Fibroblast of villous mesenchyme (primary cell): ENCODE results near the gene ANKRD13A. TPM values are rescaled to one million over a fixed set of nuclear protein-coding genes. Genes with fewer than 3 reads are reported as not detected.
"Not testable (repeated sequence)": the region's sequence is repeated elsewhere in the genome, so short reads cannot be mapped to it uniquely, and the experiment has no call there.

Experiments used
- DNase-seq: peaks from one replicate; pipeline ENCODE4 v3.0.0-alpha.2; 2010; ENCODE audit warnings: low read depth
- H3K4me3 ChIP-seq: 2 replicates; pipeline ENCODE4 v1.5.1; 2011; ENCODE audit warnings: low read depth, mild to moderate bottlenecking, low read length
- CTCF ChIP-seq: IDR thresholded peaks from 2 replicates; pipeline ENCODE4 v1.5.1; 2012; ENCODE audit warnings: low read depth, mild to moderate bottlenecking, low read length; ENCODE audit not compliant: insufficient read depth
- total RNA-seq: library from RNA; depleted of rRNA; stranded (reverse); fragments of >200 nt; gene quantifications from 2 replicates; pipeline ENCODE4 v1.2.3, GENCODE V29; 2012

Gene ANKRD13A
- total RNA-seq, 1 donor: 195 TPM

GRCh38 chr12:110058875-110059615, 59.8 kb downstream of the ANKRD13A start:
- no peak for DNase-seq
- no peak for TF ChIP-seq CTCF
- H3K4me3 ChIP-seq: no peak overlapping the region

DNA sequence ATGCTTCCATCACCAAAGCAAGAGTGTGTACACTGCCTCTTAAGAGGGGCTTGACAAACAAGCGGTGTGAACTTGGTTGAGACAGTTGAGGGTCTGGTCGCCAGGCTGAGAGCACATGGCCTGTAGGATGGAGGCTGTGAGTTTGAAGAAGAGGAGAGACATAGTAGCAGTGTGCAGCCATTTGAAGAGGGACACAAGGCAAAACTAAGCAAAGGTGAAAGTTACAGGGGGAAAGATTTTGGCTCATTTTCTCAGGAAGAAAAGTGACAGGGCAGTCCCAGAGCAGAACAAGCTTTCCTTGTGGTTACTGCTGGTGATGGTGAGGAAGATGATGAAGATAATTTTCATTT, 60.4 kb downstream of the ANKRD13A start:
- DNase-seq: no peak
- no peak for TF ChIP-seq CTCF
- H3K4me3 ChIP-seq: no peak overlapping the region

- no peak overlapping the region for H3K4me3 ChIP-seq
- no peak for TF ChIP-seq CTCF
- no peak for DNase-seq
Measured at GRCh38 chr12:110062241-110062640, 63.0 kb downstream of the ANKRD13A start.

DNA sequence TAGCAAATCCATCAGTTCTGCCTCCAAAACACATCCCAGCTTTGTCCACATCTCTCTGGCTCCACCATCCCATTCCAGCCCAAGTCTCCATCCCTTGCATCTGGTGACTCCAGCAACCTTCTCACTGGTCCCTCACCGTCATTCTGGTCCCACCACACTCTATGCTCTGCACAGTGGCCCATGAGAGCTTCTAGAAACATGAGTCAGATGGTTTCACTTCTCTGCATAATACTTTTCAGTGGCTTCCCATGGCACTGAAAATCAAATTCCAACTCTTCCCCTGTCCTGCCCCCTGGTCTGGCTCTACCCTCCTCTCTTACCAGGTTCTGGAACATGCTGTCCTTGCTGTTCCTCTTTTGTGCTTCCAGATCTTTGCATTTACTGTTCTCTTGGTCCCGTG, 66.3 kb downstream of the ANKRD13A start:
- H3K4me3 ChIP-seq: no peak overlapping the region
- TF ChIP-seq CTCF: no peak
- DNase-seq: no peak

DNA sequence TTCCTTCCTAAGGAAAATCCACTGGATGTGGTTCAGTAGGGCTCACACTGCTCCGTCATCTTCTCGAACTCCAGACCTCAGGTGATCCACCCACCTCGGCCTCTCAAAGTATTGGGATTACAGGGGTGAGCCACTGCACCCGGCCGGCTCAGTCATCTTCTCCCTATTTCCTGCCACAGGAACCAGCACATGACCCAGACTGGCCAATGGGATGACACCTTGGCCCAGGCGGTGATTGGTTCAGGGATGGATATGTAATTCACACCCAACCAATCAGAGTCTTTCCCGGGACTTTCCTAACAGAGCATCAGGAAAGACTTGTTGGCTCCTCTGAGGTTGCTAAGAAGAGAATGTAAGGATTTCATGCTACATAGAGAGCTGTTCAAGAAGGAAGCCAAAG, 68.3 kb downstream of the ANKRD13A start:
- no peak for TF ChIP-seq CTCF
- no peak for DNase-seq
- H3K4me3 ChIP-seq: no peak overlapping the region

DNA sequence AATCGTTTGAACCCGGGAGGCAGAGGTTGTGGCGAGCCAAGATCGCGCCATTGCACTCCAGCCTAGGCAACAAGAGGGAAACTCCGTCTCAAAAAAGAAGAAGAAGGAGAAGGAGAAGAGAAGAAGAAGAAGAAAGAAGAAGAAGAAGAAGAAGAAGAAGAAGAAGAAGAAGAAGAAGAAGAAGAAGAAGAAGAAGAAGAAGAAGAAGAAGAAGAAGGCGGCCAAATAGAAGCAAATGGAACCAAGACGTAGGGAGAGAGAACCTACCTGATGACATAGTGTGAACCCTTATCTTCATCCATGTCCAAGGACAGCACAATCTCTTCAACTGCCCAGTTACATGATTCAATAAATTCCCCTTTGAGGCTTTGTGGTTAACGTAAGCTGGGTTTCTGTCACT, 68.9 kb downstream of the ANKRD13A start:
- not testable (repeated sequence) for DNase-seq, H3K4me3 ChIP-seq

DNA sequence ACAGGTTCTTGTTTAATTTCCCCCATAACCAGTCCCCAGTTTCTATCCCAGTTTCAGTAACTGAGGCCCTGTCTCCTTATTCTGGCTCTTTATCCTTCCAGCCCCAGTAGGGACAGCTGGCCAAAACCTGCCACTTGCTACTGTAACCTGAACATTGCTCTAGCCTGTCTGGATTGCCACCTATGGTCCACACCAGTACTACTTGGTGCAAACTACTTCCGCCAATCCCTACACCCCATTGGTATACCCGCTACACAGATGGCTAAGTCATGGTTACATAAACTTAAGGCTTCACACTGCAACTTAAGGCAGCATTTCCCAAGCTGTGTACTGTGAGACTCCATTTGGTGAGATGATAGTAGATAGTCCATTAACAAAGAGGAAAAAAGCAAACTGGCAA, 69.4 kb downstream of the ANKRD13A start:
- TF ChIP-seq CTCF: no peak

GRCh38 chr12:110071504-110071903, 72.3 kb downstream of the ANKRD13A start:
- no peak for DNase-seq
- TF ChIP-seq CTCF: no peak
- H3K4me3 ChIP-seq: no peak overlapping the region

More for the DNA sequence above, 69.4 kb downstream of the ANKRD13A start:
- no peak for DNase-seq
- H3K4me3 ChIP-seq: no peak overlapping the region
